Inflammatory macrophage treated with lipopolysaccharide for 4 hours (primary cell): ENCODE data around the gene MRPS17.

ENCODE experiments used
- DNase-seq: peaks from one replicate; pipeline ENCODE4 v3.0.0-alpha.2; 2020

The MRPS17 gene

DNA sequence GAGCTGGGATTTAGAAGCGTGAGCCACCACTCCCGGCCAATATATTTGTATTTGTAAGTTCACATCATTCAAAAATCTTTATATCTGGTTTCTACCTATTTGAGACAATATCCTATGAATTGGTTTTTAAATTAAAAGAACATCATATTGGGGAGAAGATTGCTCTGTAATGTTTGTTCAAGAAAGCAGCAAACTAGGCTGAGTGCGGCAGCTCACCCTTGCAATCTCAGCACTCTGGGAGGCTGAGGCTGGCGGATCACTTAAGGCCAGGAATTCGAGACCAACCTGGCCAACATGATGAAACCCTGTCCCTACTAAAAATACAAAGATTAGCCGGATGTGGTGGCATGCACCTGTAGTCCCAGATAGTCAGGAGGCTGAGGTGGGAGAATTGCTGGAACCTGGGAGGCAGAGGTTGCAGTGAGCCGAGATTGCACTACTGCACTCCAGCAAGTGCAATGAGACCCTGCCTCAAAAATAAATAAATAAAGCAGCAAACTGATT, 22.1 kb downstream of the MRPS17 start:
- no peak for DNase-seq

- DNase-seq = no peak
These were observed 24.4 kb downstream of the MRPS17 start for GRCh38 chr7:55975988-55976633.

- DNase-seq = no peak
These were observed 26.2 kb downstream of the MRPS17 start for GRCh38 chr7:55977831-55978230.

GRCh38 chr7:55980266-55980665, 28.6 kb downstream of the MRPS17 start:
- no peak for DNase-seq

- DNase-seq = no peak
These were observed 31.9 kb downstream of the MRPS17 start for GRCh38 chr7:55983537-55983936.

GRCh38 chr7:55992346-55992745, 40.7 kb downstream of the MRPS17 start:
- DNase-seq = no peak

DNA sequence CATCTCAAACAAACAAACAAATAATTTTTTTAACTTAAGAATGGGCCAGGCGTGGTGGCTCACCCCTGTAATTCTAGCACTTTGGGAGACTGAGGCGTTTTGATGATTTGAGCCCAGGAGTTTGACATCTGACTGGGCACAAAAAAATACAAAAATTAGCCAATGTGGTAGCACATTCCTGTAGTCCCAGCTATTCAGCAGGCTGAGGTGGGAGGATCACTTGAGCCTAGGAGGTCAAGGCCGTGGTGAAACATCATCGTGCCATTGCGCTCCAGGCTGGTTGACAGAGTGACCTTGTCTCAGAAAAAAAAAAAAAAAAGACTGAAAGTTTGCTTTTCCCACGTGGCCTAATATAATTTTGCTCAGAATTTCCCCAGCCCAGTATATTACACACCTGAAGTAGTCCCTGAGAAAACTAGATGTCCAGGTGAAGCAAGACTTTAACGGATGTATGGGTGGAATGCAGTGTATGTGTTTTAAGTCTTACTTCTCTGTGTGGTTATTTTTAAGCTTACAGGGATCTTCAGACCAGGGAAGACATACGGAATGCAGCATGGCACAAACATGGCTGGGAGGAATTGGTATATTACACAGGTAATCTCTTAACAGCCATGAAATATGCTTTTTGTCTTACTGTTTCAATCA, 45.3 kb downstream of the MRPS17 start:
- no peak for DNase-seq

- no peak for DNase-seq
These were observed 52.1 kb downstream of the MRPS17 start for GRCh38 chr7:56003749-56004148.
